ENCODE results near the gene TBC1D1.

DNA sequence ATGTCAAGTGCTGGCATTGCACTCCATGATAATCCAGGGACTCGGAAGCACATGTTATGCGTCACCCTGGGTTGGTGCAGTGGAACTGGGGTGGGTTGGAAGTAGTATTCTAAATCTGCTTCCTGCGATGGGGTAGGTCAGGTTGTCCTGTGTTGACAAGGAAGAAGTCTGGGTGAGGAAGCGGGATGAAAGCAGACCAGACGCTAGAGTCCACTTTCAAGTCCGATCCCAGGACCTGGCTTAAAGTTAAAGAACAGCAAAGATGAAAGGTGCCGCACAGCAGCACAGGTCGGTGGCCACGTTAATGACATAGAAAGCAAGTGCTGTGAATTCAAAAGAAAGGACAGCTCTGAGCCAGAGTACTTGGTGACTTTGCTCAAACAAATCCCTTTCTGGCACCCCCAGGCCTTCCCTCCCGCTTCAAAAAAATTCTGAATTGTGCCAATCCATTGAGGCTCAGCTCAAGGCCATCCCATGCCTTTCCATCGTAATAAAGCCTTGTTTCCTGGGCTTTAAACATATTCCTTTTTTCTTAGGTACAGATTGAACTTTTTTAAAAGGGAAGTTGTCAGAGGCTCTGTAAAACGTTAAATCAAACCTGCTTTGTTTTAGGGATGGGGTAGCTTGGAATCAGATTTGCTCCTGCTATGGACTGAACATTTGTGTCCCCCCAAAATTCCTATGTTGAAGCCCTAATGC is 187.1 kb downstream of the TBC1D1 start:
- TF ChIP-seq, protein P1, sequence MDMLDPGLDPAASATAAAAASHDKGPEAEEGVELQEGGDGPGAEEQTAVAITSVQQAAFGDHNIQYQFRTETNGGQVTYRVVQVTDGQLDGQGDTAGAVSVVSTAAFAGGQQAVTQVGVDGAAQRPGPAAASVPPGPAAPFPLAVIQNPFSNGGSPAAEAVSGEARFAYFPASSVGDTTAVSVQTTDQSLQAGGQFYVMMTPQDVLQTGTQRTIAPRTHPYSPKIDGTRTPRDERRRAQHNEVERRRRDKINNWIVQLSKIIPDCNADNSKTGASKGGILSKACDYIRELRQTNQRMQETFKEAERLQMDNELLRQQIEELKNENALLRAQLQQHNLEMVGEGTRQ (IDR thresholded peaks at IDR 0.05; ENCODE audit: low read length), result no peak
- TF ChIP-seq, protein P2, sequence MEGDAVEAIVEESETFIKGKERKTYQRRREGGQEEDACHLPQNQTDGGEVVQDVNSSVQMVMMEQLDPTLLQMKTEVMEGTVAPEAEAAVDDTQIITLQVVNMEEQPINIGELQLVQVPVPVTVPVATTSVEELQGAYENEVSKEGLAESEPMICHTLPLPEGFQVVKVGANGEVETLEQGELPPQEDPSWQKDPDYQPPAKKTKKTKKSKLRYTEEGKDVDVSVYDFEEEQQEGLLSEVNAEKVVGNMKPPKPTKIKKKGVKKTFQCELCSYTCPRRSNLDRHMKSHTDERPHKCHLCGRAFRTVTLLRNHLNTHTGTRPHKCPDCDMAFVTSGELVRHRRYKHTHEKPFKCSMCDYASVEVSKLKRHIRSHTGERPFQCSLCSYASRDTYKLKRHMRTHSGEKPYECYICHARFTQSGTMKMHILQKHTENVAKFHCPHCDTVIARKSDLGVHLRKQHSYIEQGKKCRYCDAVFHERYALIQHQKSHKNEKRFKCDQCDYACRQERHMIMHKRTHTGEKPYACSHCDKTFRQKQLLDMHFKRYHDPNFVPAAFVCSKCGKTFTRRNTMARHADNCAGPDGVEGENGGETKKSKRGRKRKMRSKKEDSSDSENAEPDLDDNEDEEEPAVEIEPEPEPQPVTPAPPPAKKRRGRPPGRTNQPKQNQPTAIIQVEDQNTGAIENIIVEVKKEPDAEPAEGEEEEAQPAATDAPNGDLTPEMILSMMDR (IDR thresholded peaks at IDR 0.05; ENCODE audit: control extremely low read depth in 1 of 3, insufficient read depth in 1 of 3, low read depth in 1 of 3, low read length in 3 of 3), result no peak
- TF ChIP-seq CREB1 (IDR thresholded peaks at IDR 0.05) (no peak), NRF1 (IDR thresholded peaks at IDR 0.05; ENCODE audit: low read depth, low read length) (no peak), POLR2A (IDR thresholded peaks at IDR 0.05; ENCODE audit: control extremely low read depth in 1 of 2, low read depth in 2 of 2, low read length in 2 of 2) (no peak), RXRA (IDR thresholded peaks at IDR 0.05; ENCODE audit: insufficient read depth, low read depth, low read length) (no peak), EP300 (IDR thresholded peaks at IDR 0.05; ENCODE audit: borderline replicate concordance in 1 of 2, low read depth in 2 of 2, low read length in 2 of 2) (no peak), TEAD4 (IDR thresholded peaks at IDR 0.05; ENCODE audit: low read depth, low read length) (no peak), HDAC2 (IDR thresholded peaks at IDR 0.05; ENCODE audit: borderline replicate concordance in 1 of 2, low read depth in 2 of 2, low read length in 2 of 2) (no peak), SP1 (IDR thresholded peaks at IDR 0.05; ENCODE audit: low read depth, low read length) (no peak), POLR2AphosphoS5 (IDR thresholded peaks at IDR 0.05; ENCODE audit: low read depth, low read length) (no peak), YY1 (IDR thresholded peaks at IDR 0.05; ENCODE audit: low read depth, low read length) (no peak)
- TF ChIP-seq, protein P3, sequence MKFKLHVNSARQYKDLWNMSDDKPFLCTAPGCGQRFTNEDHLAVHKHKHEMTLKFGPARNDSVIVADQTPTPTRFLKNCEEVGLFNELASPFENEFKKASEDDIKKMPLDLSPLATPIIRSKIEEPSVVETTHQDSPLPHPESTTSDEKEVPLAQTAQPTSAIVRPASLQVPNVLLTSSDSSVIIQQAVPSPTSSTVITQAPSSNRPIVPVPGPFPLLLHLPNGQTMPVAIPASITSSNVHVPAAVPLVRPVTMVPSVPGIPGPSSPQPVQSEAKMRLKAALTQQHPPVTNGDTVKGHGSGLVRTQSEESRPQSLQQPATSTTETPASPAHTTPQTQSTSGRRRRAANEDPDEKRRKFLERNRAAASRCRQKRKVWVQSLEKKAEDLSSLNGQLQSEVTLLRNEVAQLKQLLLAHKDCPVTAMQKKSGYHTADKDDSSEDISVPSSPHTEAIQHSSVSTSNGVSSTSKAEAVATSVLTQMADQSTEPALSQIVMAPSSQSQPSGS (IDR thresholded peaks at IDR 0.05; ENCODE audit: low read length), result no peak
